Measurements from ENCODE around the gene DGKQ. TPM values are rescaled to one million over a fixed set of nuclear protein-coding genes. Genes with fewer than 3 reads are reported as not detected.
"Not testable (repeated sequence)": the region's sequence is repeated elsewhere in the genome, so short reads cannot be mapped to it uniquely, and the experiment has no call there.

Gene DGKQ
- total and polyA plus RNA-seq, 2 experiments from 2014 or later: 4.0 to 22.4 TPM

DNA sequence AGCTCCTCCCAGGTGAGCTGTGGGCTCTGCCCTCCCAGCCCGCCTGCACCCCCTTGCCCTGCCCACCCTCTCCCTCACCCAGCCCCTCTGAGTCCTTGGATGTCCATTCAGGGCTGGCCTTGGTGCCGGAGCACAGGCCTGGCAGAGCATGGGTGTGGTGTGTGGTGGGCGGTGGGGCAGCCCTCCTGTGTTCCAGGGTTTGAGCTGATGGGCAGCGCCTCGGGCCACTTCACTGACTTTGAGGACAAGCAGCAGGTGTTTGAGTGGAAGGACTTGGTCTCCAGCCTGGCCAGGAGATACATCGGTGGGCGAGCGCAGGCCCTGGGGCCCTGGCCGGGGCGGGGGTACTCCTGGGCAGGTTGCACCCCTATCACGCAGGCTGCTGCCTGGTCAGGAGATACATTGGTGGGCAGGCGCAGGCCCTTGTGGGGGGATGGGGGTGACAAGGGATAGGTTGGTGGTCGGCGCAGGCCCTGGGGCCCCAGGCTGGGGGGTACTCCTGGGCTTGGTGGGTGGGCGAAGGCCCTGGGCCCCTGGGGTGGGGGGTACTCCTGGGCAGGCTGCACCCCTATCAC lies 27.4 kb upstream of the DGKQ start:
- DNase-seq (ENCODE audit: low spot score): no peak
- no peak for ATAC-seq

DNA sequence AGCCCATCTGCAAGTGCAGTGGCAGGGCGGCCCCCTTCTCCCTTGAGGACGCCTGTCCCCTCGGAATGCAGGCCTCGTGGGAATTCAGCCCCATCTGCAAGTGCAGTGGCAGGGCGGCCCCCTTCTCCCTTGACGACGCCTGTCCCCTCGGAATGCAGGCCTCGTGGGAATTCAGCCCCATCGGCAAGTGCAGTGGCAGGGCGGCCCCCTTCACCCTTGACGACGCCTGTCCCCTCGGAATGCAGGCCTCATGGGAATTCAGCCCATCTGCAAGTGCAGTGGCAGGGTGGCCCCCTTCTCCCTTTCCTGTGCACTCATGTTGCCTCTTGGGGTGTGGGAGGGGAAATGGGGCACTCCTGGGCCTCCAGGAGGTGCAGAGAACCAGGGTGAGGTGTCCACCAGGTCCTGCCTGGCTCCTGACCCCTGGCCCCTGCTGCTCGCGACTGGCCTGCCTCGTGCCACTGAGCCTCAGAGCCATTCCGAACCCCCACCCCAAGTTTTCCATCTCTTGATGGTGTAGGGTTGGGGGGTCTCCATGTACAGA lies 26.6 kb upstream of the DGKQ start:
- H4K20me1 ChIP-seq (replicated peaks; ENCODE audit: insufficient read depth): no peaks in the 10 kb centered on the region; the same call in 1 of the 2 replicates
- no peak overlapping the region for H3K4me3 ChIP-seq
- Mint-ChIP-seq H3K27me3 (ENCODE audit: insufficient read depth, low read depth, poor library complexity) (peaks cover 76% of the 10 kb centered on the region), H3K27ac (no peak overlapping the region), H3K4me1 (peaks cover 4% of the 10 kb centered on the region; the same call in 2 of the 3 replicates), H3K4me3 (no peak overlapping the region), H3K36me3 (ENCODE audit: low read depth) (no peaks in the 10 kb centered on the region), H3K9me3 (peaks cover 2% of the 10 kb centered on the region; the same call in 2 of the 3 replicates)
- H3F3A ChIP-seq (replicated peaks; ENCODE audit: low read depth): no peaks in the 10 kb centered on the region
- peaks cover 92% of the 10 kb centered on the region for H3K27me3 ChIP-seq (ENCODE audit: insufficient read depth)
- no peak overlapping the region for H2AFZ ChIP-seq
- H3K4me2 ChIP-seq: no peak overlapping the region
- no peak for DNase-seq (ENCODE audit: low spot score)
- no peaks in the 10 kb centered on the region for H3K36me3 ChIP-seq (ENCODE audit: insufficient read depth)
- H3K4me1 ChIP-seq (ENCODE audit: insufficient read depth): no peaks in the 10 kb centered on the region; the same call in 1 of the 2 replicates
- no peak overlapping the region for H3K27ac ChIP-seq (ENCODE audit: low read depth)
- no peak for ATAC-seq
- TF ChIP-seq STAT1 (IDR thresholded peaks at IDR 0.05; ENCODE audit: unreplicated experiment) (no peak), EZH2 (IDR thresholded peaks at IDR 0.05; ENCODE audit: low read depth, unreplicated experiment) (no peak), CREB1 (CRISPR knock-in tag; IDR thresholded peaks at IDR 0.05; ENCODE audit: low read depth) (no peak), JUNB (IDR thresholded peaks at IDR 0.05; ENCODE audit: unreplicated experiment) (no peak), ZNF331 (CRISPR knock-in tag; IDR thresholded peaks at IDR 0.05; ENCODE audit: low read depth) (no peak)
- TF ChIP-seq, protein P1, sequence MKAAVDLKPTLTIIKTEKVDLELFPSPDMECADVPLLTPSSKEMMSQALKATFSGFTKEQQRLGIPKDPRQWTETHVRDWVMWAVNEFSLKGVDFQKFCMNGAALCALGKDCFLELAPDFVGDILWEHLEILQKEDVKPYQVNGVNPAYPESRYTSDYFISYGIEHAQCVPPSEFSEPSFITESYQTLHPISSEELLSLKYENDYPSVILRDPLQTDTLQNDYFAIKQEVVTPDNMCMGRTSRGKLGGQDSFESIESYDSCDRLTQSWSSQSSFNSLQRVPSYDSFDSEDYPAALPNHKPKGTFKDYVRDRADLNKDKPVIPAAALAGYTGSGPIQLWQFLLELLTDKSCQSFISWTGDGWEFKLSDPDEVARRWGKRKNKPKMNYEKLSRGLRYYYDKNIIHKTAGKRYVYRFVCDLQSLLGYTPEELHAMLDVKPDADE (IDR thresholded peaks at IDR 0.05): no peak
- TF ChIP-seq, protein P2, sequence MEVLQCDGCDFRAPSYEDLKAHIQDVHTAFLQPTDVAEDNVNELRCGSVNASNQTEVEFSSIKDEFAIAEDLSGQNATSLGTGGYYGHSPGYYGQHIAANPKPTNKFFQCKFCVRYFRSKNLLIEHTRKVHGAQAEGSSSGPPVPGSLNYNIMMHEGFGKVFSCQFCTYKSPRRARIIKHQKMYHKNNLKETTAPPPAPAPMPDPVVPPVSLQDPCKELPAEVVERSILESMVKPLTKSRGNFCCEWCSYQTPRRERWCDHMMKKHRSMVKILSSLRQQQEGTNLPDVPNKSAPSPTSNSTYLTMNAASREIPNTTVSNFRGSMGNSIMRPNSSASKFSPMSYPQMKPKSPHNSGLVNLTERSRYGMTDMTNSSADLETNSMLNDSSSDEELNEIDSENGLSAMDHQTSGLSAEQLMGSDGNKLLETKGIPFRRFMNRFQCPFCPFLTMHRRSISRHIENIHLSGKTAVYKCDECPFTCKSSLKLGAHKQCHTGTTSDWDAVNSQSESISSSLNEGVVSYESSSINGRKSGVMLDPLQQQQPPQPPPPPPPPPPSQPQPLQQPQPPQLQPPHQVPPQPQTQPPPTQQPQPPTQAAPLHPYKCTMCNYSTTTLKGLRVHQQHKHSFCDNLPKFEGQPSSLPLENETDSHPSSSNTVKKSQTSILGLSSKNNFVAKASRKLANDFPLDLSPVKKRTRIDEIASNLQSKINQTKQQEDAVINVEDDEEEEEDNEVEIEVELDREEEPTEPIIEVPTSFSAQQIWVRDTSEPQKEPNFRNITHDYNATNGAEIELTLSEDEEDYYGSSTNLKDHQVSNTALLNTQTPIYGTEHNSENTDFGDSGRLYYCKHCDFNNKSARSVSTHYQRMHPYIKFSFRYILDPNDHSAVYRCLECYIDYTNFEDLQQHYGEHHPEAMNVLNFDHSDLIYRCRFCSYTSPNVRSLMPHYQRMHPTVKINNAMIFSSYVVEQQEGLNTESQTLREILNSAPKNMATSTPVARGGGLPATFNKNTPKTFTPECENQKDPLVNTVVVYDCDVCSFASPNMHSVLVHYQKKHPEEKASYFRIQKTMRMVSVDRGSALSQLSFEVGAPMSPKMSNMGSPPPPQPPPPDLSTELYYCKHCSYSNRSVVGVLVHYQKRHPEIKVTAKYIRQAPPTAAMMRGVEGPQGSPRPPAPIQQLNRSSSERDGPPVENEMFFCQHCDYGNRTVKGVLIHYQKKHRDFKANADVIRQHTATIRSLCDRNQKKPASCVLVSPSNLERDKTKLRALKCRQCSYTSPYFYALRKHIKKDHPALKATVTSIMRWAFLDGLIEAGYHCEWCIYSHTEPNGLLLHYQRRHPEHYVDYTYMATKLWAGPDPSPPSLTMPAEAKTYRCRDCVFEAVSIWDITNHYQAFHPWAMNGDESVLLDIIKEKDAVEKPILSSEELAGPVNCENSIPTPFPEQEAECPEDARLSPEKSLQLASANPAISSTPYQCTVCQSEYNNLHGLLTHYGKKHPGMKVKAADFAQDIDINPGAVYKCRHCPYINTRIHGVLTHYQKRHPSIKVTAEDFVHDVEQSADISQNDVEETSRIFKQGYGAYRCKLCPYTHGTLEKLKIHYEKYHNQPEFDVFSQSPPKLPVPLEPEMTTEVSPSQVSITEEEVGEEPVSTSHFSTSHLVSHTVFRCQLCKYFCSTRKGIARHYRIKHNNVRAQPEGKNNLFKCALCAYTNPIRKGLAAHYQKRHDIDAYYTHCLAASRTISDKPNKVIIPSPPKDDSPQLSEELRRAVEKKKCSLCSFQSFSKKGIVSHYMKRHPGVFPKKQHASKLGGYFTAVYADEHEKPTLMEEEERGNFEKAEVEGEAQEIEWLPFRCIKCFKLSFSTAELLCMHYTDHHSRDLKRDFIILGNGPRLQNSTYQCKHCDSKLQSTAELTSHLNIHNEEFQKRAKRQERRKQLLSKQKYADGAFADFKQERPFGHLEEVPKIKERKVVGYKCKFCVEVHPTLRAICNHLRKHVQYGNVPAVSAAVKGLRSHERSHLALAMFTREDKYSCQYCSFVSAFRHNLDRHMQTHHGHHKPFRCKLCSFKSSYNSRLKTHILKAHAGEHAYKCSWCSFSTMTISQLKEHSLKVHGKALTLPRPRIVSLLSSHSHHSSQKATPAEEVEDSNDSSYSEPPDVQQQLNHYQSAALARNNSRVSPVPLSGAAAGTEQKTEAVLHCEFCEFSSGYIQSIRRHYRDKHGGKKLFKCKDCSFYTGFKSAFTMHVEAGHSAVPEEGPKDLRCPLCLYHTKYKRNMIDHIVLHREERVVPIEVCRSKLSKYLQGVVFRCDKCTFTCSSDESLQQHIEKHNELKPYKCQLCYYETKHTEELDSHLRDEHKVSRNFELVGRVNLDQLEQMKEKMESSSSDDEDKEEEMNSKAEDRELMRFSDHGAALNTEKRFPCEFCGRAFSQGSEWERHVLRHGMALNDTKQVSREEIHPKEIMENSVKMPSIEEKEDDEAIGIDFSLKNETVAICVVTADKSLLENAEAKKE (CRISPR knock-in tag; IDR thresholded peaks at IDR 0.05): no peak
- no peaks in the 10 kb centered on the region for H3K79me2 ChIP-seq (replicated peaks; ENCODE audit: insufficient read depth)
- H3K9me2 ChIP-seq (ENCODE audit: insufficient read depth): no peaks in the 10 kb centered on the region

More for the DNA sequence above, 27.4 kb upstream of the DGKQ start:
- Mint-ChIP-seq H3K36me3 (ENCODE audit: low read depth) (no peaks in the 10 kb centered on the region), H3K4me1 (peaks cover 4% of the 10 kb centered on the region; the same call in 2 of the 3 replicates), H3K9me3 (peaks cover 2% of the 10 kb centered on the region; the same call in 2 of the 3 replicates), H3K4me3 (no peak overlapping the region), H3K27me3 (ENCODE audit: insufficient read depth, low read depth, poor library complexity) (peaks cover 73% of the 10 kb centered on the region), H3K27ac (no peak overlapping the region)
- Histone ChIP-seq H3F3A (replicated peaks; ENCODE audit: low read depth) (no peaks in the 10 kb centered on the region), H4K20me1 (replicated peaks; ENCODE audit: insufficient read depth) (no peaks in the 10 kb centered on the region; the same call in 1 of the 2 replicates), H2AFZ (no peak overlapping the region), H3K36me3 (ENCODE audit: insufficient read depth) (no peaks in the 10 kb centered on the region), H3K4me3 (no peak overlapping the region), H3K27ac (ENCODE audit: low read depth) (no peak overlapping the region), H3K27me3 (ENCODE audit: insufficient read depth) (peaks cover 96% of the 10 kb centered on the region), H3K4me2 (no peak overlapping the region), H3K4me1 (ENCODE audit: insufficient read depth) (no peaks in the 10 kb centered on the region; the same call in 1 of the 2 replicates), H3K79me2 (replicated peaks; ENCODE audit: insufficient read depth) (no peaks in the 10 kb centered on the region), H3K9me2 (ENCODE audit: insufficient read depth) (no peaks in the 10 kb centered on the region)
- TF ChIP-seq JUNB (IDR thresholded peaks at IDR 0.05; ENCODE audit: unreplicated experiment): no peak

DNA sequence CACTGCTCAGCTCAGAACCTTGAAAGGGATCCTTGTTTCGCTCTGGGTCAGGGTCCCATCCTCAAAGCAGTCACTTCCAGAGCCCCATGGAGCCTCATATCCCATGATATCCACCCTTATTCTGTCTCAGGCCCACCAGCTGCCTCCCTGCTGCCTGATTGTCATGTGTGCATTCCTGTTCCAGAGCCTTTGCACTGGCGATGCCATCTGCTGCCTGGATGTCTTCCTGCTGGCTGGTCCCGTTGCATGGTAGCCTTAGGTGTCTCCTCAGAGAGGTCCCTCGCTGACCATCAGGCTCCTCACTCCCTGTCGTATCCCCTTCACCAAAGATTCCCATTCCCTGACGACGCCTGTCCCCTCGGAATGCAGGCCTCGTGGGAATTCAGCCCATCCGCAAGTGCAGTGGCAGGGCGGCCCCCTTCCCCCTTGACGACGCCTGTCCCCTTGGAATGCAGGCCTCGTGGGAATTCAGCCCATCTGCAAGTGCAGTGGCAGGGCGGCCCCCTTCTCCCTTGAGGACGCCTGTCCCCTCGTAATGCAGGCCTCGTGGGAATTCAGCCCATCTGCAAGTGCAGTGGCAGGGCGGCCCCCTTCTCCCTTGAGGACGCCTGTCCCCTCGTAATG lies 26.0 kb upstream of the DGKQ start:
- not testable (repeated sequence) for DNase-seq (ENCODE audit: low spot score); H3K4me2 ChIP-seq; H3K4me1 ChIP-seq (ENCODE audit: insufficient read depth); H2AFZ ChIP-seq; H3F3A ChIP-seq (replicated peaks; ENCODE audit: low read depth); H3K9me2 ChIP-seq (ENCODE audit: insufficient read depth); H3K9me3 Mint-ChIP-seq; H3K4me1 Mint-ChIP-seq; H3K27ac Mint-ChIP-seq; H3K27ac ChIP-seq (ENCODE audit: low read depth); H4K20me1 ChIP-seq (replicated peaks; ENCODE audit: insufficient read depth); H3K79me2 ChIP-seq (replicated peaks; ENCODE audit: insufficient read depth); H3K4me3 ChIP-seq; H3K36me3 Mint-ChIP-seq (ENCODE audit: low read depth); ATAC-seq; H3K4me3 Mint-ChIP-seq; H3K36me3 ChIP-seq (ENCODE audit: insufficient read depth)
- H3K27me3 ChIP-seq (ENCODE audit: insufficient read depth): peaks cover 86% of the 10 kb centered on the region
- H3K27me3 Mint-ChIP-seq (ENCODE audit: insufficient read depth, low read depth, poor library complexity): peaks cover 72% of the 10 kb centered on the region

Measured in GM23338 (cell line).